GM23338 (cell line): Measurements from ENCODE around the gene TSPAN13.

Experiments
- CREB1 ChIP-seq: fragments of 250-450 bp; sonication (Bioruptor Pico); IDR thresholded peaks from 2 replicates; pipeline ENCODE4 v1.5.0; 2020; ENCODE audit warnings: low read depth, mild to moderate bottlenecking, moderate library complexity
- EZH2 ChIP-seq: fragments of 200-600 bp; sonication (generic); IDR thresholded peaks from one replicate; pipeline ENCODE4 v1.8.0; 2017; ENCODE audit warnings: antibody characterized with exemption, mild to moderate bottlenecking, low read depth; ENCODE audit not compliant: unreplicated experiment
- EZH2phosphoT487 ChIP-seq: fragments of 200-600 bp; sonication (generic); IDR thresholded peaks from one replicate; pipeline ENCODE4 v1.8.1; 2018; ENCODE audit warnings: antibody characterized with exemption; ENCODE audit not compliant: unreplicated experiment
- POLR2AphosphoS5 ChIP-seq: IDR thresholded peaks from 2 replicates; pipeline ENCODE4 v1.6.1; 2016; ENCODE audit warnings: antibody characterized with exemption, low read depth
- ZNF114 ChIP-seq: fragments of 250-450 bp; sonication (Bioruptor Pico); IDR thresholded peaks from 2 replicates; pipeline ENCODE4 v1.5.0; 2020; ENCODE audit warnings: mild to moderate bottlenecking, moderate library complexity
- TF ChIP-seq, protein P1 (sequence below), 2 experiments: fragments of 200-600 bp in 1 of 2; sonication (generic) in 1 of 2; conservative IDR thresholded peaks; 2 replicates each; pipeline versions ENCODE4 v1.5.1 to v1.6.1; 2016 to 2017; ENCODE audit warnings: antibody characterized with exemption in 2 of 2, low read depth in 2 of 2, mild to moderate bottlenecking in 2 of 2, moderate library complexity in 1 of 2
- TF ChIP-seq, protein P2 (sequence below): IDR thresholded peaks from 2 replicates; pipeline ENCODE4 v1.6.1; 2016; ENCODE audit warnings: antibody characterized with exemption

DNA sequence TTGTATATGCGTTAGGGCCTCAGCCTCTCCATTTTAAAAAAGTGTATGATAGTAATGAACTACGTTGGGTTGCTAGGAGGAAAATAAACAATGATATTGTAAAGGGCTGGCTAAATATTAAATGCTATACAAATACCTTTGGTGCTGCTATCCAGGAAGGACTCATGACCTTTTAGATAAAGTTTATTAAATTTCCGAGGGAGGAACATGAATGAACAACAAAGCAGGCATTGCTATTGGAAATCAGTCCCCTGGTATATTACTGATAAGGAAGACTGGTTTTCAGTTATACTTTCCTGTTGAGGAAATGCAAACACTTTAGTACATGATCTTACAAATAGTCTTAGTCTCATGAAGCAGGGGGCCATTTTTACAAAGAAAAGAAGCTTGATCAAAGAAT, 68.5 kb downstream of the TSPAN13 start:
- TF ChIP-seq, protein P1, sequence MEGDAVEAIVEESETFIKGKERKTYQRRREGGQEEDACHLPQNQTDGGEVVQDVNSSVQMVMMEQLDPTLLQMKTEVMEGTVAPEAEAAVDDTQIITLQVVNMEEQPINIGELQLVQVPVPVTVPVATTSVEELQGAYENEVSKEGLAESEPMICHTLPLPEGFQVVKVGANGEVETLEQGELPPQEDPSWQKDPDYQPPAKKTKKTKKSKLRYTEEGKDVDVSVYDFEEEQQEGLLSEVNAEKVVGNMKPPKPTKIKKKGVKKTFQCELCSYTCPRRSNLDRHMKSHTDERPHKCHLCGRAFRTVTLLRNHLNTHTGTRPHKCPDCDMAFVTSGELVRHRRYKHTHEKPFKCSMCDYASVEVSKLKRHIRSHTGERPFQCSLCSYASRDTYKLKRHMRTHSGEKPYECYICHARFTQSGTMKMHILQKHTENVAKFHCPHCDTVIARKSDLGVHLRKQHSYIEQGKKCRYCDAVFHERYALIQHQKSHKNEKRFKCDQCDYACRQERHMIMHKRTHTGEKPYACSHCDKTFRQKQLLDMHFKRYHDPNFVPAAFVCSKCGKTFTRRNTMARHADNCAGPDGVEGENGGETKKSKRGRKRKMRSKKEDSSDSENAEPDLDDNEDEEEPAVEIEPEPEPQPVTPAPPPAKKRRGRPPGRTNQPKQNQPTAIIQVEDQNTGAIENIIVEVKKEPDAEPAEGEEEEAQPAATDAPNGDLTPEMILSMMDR (conservative IDR thresholded peaks at IDR 0.05; ENCODE audit: low read depth in 2 of 2), result no peak
- TF ChIP-seq ZNF114 (CRISPR knock-in tag) (no peak), EZH2phosphoT487 (no peak), POLR2AphosphoS5 (no peak), EZH2 (no peak), CREB1 (no peak)
- TF ChIP-seq, protein P2, sequence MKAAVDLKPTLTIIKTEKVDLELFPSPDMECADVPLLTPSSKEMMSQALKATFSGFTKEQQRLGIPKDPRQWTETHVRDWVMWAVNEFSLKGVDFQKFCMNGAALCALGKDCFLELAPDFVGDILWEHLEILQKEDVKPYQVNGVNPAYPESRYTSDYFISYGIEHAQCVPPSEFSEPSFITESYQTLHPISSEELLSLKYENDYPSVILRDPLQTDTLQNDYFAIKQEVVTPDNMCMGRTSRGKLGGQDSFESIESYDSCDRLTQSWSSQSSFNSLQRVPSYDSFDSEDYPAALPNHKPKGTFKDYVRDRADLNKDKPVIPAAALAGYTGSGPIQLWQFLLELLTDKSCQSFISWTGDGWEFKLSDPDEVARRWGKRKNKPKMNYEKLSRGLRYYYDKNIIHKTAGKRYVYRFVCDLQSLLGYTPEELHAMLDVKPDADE, result no peak
